Stromal cell of bone marrow (primary cell): ENCODE measurements around the gene SLC9B1.
A peak's percentile ranks its signal among the peaks of the same experiment; 100 is the strongest.
"Not testable (repeated sequence)": the region's sequence is repeated elsewhere in the genome, so short reads cannot be mapped to it uniquely, and the experiment has no call there.

Source experiments
- DNase-seq: peaks from one replicate; pipeline ENCODE4 v3.0.0-alpha.2; 2012; ENCODE audit warnings: low read depth

Gene SLC9B1

GRCh38 chr4:102878349-102878748 lies 141.2 kb downstream of the SLC9B1 start:
- peak; percentile 82 for DNase-seq

DNA sequence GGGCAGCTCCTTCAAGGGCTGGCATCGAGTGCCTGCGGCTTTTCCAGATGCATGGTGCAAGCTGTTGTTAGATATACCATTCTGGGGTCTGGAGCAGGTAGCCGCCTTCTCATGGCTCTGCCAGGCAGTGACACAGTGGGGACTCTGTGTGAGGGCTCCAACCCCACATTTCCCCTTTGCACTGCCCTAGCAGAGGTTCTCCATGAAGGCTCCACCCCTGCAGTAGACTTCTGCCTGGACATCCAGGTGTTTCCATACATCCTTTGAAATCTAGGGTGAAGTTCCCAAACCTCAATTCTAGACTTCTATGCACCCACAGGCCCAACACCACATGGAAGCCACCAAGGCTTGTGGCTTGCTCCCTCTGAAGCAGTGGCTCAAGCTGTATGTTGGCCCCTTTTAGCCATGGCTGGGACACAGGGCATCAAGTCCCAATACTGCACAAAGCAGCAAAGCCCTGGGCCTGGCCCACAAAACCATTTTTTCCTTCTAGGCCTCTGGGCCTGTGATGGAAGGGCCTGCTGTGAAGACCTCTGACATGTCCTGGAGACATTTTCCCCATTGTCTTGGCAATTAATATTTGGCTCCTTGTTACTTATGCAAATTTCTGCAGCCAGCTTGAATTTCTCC lies 141.9 kb downstream of the SLC9B1 start:
- DNase-seq: not testable (repeated sequence)

DNA sequence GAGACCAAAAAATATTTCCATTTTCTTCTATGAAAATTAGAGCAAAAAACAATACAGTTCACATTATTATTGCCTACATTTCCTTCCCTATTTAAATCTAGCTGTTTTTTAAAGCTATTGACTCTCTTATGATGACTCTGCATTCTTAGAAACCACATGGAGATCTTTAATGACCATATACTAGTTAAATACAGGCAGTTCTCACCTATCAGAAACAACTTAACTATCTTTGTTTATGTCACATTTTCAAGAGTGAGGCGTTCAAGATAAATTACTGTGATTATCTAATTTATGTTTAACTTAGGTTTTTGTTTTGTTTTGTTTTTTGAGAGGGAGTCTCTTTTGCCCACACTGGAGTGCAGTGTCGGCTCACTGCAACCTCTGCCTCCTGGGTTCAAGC lies 147.7 kb downstream of the SLC9B1 start:
- DNase-seq: no peak

DNA sequence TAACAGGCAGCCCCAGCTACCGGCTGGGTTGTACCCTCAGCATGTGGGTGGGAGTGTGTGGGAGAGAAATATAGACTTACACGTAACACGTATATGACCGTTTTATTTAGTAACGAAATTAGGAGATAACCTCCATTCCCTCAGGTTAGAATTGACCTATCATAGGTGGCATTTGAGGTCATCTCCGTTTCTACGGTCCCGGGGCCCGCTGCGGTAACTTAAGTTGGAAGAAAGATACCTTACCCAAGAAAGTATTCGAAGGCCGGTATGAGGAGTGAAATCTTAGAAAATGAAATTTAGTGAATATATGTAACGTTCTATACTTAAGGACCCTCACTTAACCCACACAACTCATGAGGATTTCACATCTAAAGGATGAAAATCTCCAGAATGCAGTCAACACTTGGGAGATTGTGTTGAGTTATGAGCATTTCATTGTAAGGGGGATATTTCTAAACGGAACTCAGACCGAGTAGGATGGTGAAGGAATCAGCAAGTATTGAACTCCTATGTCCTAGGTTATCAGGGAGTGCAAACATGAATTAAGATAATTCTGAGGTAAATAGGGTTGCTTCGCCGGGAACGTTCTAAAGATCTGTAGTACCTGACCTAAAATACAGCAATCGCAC lies 149.8 kb downstream of the SLC9B1 start:
- DNase-seq: no peak

DNA sequence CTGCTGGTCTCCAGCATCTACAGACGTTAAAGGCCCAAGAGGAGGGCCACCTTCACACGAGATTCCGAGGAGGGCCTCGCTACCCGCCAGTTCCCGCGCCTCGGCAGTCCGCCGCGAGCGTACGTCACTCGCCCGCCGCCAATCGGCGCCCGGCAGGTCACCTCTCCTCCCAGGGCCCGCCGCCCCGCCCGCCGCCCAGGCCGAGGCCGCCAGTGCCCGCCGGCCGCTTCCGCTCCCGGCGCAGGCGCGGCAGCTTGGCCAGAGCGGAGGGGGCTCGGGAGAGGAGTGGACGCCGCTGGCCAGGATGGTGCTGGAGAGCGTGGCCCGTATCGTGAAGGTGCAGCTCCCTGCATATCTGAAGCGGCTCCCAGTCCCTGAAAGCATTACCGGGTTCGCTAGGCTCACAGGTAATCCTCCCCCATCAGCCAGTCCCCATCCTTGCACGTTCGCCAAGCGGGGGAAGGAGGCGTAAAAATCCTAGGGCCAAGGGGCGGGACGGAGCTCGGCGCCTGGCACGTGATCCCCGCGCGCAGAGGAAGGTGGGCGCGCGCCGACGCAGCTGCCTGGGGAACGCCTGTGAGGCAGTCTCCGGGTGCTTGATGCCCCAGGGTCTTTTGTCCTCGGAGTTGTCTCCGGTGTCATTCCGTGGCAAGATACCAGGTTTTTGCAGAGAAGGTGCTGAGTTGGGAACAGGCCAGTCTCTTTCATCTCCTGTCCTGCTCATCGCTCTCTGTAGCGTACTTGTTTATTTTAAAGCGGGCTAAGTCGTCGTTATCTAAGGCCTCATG lies 150.5 kb downstream of the SLC9B1 start, which contains the start of gene CISD2:
TSS of gene CISD2 (plus strand) at position 212 of the 788 bp plus-strand sequence. CDS start at position 305, 93 bp downstream.
- peak; percentile 85 for DNase-seq

DNA sequence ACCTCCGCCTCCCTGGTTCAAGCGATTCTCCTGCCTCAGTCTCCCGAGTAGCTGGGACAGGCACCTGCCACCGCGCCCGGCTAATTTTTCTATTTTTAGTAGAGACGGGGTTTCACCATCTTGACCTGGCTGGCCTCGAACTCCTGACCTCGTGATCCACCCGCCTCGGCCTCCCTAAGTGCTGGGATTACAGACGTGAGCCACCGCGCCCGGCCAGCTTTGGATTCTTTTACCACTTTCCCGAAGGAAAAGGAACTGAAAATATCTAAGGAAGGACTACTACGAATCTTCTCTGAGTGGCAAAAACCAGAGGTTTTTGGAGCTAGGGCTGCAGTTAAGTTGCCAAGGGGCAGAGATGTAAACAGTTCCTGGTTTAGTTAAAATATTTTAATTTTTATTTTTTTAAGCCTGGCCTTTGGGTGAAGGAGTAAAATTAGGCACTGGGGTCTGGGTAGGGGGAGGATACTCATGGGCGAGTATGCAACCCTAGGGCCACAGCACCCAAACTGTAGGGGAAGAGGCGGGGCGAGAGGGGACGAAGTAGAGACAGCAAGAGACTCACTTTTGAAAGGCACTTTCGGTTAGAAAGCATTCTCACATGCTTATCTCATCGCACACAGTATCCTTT lies 151.2 kb downstream of the SLC9B1 start:
- DNase-seq: peak; percentile 6

DNA sequence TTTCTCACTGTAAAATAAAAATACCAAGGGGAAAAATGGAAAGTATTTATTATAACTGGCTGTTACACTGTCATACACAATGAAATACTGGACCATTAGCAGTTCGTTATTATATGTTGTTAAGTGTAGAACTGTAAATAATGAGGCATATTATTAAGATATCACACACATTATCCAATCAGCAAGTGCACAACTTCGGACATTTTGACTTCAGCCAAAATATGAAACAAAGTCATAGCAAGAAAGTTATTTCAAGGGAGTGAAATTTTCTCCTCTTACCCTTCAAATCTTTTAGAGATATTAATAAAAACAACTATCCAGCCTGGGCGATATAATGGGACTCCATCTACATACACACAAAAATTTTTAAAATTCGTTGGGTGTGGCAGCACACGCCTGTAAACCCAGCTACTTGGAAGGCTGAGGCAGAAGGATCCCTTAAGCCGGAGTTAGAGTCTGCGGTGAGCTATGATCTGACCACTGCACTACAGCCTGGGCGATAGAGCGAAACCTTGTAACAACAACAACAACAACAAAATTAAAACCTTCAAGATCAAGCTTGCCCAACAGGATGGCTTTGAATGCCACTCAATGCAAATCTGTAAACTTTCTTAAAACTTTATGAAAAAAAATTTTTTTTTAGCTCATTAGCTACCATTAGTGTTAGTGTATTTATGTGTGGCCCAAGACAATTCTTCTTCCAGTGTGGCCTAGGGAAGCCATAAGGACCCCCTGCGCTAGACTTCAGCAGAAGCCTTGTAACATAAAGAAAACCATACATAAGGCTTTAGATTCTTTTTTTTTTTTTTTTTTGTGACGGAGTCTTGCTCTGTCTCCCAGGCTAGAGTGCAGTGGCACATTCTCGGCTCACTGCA lies 152.0 kb downstream of the SLC9B1 start:
- no peak for DNase-seq

DNA sequence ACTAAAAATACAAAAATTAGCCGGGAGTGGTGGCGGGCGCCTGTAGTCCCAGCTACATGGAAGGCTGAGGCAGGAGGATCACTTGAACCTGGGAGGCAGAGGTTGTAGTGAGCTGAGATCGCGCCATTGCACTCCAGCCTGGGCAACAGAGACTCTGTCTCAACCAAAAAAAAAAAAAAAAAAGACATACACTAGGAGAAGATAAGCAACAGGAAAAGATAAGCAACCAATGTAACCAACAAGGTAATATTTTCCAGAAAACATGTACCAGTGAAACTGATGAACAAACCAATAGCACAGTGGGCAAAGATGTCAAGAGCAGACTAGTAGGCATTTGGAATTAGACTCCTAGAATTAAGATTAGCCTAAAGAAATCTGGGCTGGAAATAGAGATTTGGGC lies 154.2 kb downstream of the SLC9B1 start:
- DNase-seq: not testable (repeated sequence)

DNA sequence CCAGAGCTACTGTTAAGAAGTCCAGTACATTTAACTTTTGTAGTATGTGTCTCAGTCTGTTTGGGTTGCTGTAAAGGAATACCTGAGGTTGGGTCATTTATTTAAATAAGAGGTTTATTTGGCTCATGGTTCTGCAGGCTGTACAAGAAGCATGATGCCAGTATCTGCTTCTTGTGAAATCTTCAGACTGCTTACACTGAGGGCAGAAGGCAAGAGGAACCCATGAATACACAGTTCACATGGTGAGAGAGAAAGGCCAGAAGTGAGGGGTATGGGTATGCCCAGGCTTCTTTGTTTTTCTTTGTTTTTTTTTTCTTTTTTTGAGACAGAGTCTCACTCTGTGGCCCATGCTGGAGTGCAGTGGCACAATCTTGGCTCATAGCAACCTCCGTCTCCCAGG lies 156.8 kb downstream of the SLC9B1 start:
- no peak for DNase-seq

- DNase-seq: no peak
Measured at GRCh38 chr4:102862016-102862415, 157.5 kb downstream of the SLC9B1 start.

- no peak for DNase-seq
Measured at GRCh38 chr4:102860611-102861324, 158.7 kb downstream of the SLC9B1 start.

- no peak for DNase-seq
Measured at GRCh38 chr4:102858828-102859464, 160.6 kb downstream of the SLC9B1 start.
